Mesenchymal stem cell (in vitro differentiated cells and primary cell): ENCODE data around the gene CD9.
A peak's percentile ranks its signal among the peaks of the same experiment; 100 is the strongest.

Experiments
- DNase-seq: peaks from one replicate; pipeline ENCODE4 v3.0.0-alpha.2; 2013
- H2AFZ ChIP-seq: one replicate; pipeline ENCODE4 v1.6.1; 2013; ENCODE audit warnings: low read depth, mild to moderate bottlenecking, control low read depth, inconsistent platforms, low read length, moderate library complexity
- H2AK5ac ChIP-seq: 2 replicates; pipeline ENCODE4 v1.6.1; 2013; ENCODE audit warnings: low read length, moderate library complexity, mild to moderate bottlenecking, inconsistent platforms; ENCODE audit not compliant: severe bottlenecking
- H2BK120ac ChIP-seq: one replicate; pipeline ENCODE4 v1.6.1; 2013; ENCODE audit warnings: low read depth, mild to moderate bottlenecking, inconsistent platforms, low read length, moderate library complexity
- H2BK12ac ChIP-seq, 2 experiments: one replicate each; pipeline ENCODE4 v1.6.1; 2013; ENCODE audit warnings: inconsistent platforms in 2 of 2, low read length in 2 of 2, mild to moderate bottlenecking in 2 of 2, moderate library complexity in 2 of 2, control low read depth in 1 of 2
- H2BK15ac ChIP-seq: one replicate; pipeline ENCODE4 v1.6.1; 2013; ENCODE audit warnings: mild to moderate bottlenecking, low read depth, inconsistent platforms; ENCODE audit not compliant: poor library complexity, severe bottlenecking
- H2BK5ac ChIP-seq: 2 replicates; pipeline ENCODE4 v1.6.1; 2013; ENCODE audit warnings: low read depth, mild to moderate bottlenecking, low read length, control low read depth, inconsistent platforms; ENCODE audit not compliant: poor library complexity, severe bottlenecking
- H3K14ac ChIP-seq, 2 experiments: one replicate each; pipeline ENCODE4 v1.6.1; 2013; ENCODE audit warnings: inconsistent platforms in 2 of 2, low read length in 2 of 2, control low read depth in 1 of 2, mild to moderate bottlenecking in 1 of 2, moderate library complexity in 1 of 2
- H3K18ac ChIP-seq, 2 experiments: one replicate each; pipeline ENCODE4 v1.6.1; 2013; ENCODE audit warnings: inconsistent platforms in 2 of 2, low read length in 2 of 2, control low read depth in 1 of 2, low read depth in 1 of 2, mild to moderate bottlenecking in 1 of 2
- H3K23ac ChIP-seq, 2 experiments: one replicate each; pipeline ENCODE4 v1.6.1; 2013; ENCODE audit warnings: inconsistent platforms in 2 of 2, low read length in 2 of 2, mild to moderate bottlenecking in 2 of 2, moderate library complexity in 2 of 2, control low read depth in 1 of 2
- H3K27ac ChIP-seq: 2 replicates; pipeline ENCODE4 v1.5.1; 2013; ENCODE audit warnings: mild to moderate bottlenecking, moderate library complexity, low read length, control low read depth, inconsistent platforms; ENCODE audit not compliant: poor library complexity, severe bottlenecking
- H3K27me3 ChIP-seq, 2 experiments: 2 replicates each; pipeline versions ENCODE4 v1.6.1 to v1.7.0; 2013; ENCODE audit warnings: low read length in 2 of 2, mild to moderate bottlenecking in 2 of 2, moderate library complexity in 2 of 2, control low read depth in 1 of 2, inconsistent platforms in 1 of 2; ENCODE audit not compliant: control insufficient read depth in 1 of 2, insufficient read depth in 1 of 2
- H3K36me3 ChIP-seq, 2 experiments: 2 replicates each; pipeline versions ENCODE4 v1.6.1 to v1.7.0; 2013; ENCODE audit warnings: low read length in 2 of 2, control low read depth in 1 of 2, inconsistent platforms in 1 of 2, low read depth in 1 of 2, mild to moderate bottlenecking in 1 of 2; ENCODE audit not compliant: insufficient read depth in 2 of 2, control insufficient read depth in 1 of 2
- H3K4ac ChIP-seq, 2 experiments: one replicate each; pipeline ENCODE4 v1.6.1; 2013; ENCODE audit warnings: inconsistent platforms in 2 of 2, low read length in 2 of 2, mild to moderate bottlenecking in 2 of 2, moderate library complexity in 2 of 2, control low read depth in 1 of 2, low read depth in 1 of 2
- H3K4me1 ChIP-seq: 2 replicates; pipeline ENCODE4 v1.6.1; 2013; ENCODE audit warnings: low read depth, low read length, control low read depth; ENCODE audit not compliant: control insufficient read depth, insufficient read depth
- H3K4me2 ChIP-seq: 2 replicates; pipeline ENCODE4 v1.6.1; 2013; ENCODE audit warnings: low read length, mild to moderate bottlenecking, inconsistent platforms; ENCODE audit not compliant: poor library complexity, severe bottlenecking
- H3K4me3 ChIP-seq, 2 experiments: 2 replicates each; pipeline versions ENCODE4 v1.5.1 to v1.7.0; 2013; ENCODE audit warnings: low read length in 2 of 2, mild to moderate bottlenecking in 2 of 2, control low read depth in 1 of 2, low read depth in 1 of 2; ENCODE audit not compliant: insufficient read depth in 1 of 2
- H3K79me1 ChIP-seq: replicated peaks from 2 replicates; pipeline ENCODE4 v1.6.1; 2013; ENCODE audit warnings: mild to moderate bottlenecking, control low read depth, low read length, inconsistent platforms; ENCODE audit not compliant: poor library complexity, severe bottlenecking
- H3K9ac ChIP-seq: 2 replicates; pipeline ENCODE4 v1.7.0; 2013; ENCODE audit warnings: mild to moderate bottlenecking, low read length, moderate library complexity
- H3K9me3 ChIP-seq: 2 replicates; pipeline ENCODE4 v1.7.0; 2013; ENCODE audit warnings: mild to moderate bottlenecking, low read length; ENCODE audit not compliant: control insufficient read depth
- H4K8ac ChIP-seq: one replicate; pipeline ENCODE4 v1.6.1; 2013; ENCODE audit warnings: inconsistent platforms, mild to moderate bottlenecking, low read length, moderate library complexity
- H4K91ac ChIP-seq: one replicate; pipeline ENCODE4 v1.6.1; 2013; ENCODE audit warnings: mild to moderate bottlenecking, low read length, inconsistent platforms
- WGBS: methylation state at CpG from one replicate; pipeline ENCODE4 v1.1.7; 2013; ENCODE audit warnings: mixed read lengths; 5-methylcytosine and 5-hydroxymethylcytosine counted together

Gene CD9

DNA sequence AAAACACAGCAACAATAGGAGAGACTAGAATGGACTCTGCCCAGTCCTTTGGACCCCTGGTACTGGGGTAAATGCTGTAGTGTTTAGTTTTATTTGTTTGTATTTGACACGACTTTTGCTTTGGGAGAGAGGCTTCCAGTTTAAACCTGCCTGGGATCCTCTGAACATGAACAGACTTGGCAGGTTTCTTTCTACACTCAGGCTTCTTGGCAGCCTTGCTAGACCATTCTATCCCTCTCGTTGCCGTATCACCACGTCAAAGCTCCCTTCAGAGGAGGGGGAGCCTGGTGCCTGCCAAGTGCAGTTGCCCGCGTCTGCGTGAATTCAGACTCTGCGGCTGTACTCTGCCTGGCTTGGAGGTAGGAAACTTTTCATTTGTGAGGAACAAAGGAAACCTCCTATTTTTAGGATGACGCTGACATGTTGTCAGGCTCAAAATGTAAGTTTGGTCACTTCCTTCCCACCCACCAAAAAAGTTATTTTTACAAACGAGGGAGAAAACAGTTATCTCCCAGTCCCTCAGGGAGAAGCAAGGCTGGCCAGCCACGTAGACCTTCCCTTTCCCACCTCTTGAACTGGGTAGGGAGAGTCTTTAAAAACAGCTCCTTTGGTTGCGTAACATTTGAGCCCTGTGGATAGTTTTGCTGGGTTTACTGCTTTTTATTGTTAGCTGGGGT lies 25.9 kb downstream of the CD9 start:
- H3K79me1 ChIP-seq, result peaks cover 6% of the 10 kb centered on the region
- DNase-seq, result no peak
- H3K9ac ChIP-seq, result peak overlapping the region; percentile 87
- H2BK15ac ChIP-seq, result no peak overlapping the region
- peak overlapping the region in 1 of 2 experiments; percentile 66 for H3K4ac ChIP-seq
- no peak overlapping the region for H2BK120ac ChIP-seq
- H3K18ac ChIP-seq, result no peak overlapping the region
- peak overlapping the region; percentile 69 for H4K91ac ChIP-seq
- 87% methylated on average over 11 of the region's 12 CpGs for WGBS
- H3K27me3 ChIP-seq, result no peaks in the 10 kb centered on the region
- H3K4me3 ChIP-seq, result peak overlapping the region in 1 of 2 experiments; percentile 59
- H3K14ac ChIP-seq, result no peak overlapping the region
- no peak overlapping the region for H3K27ac ChIP-seq
- H3K23ac ChIP-seq, result no peak overlapping the region
- H3K9me3 ChIP-seq, result no peaks in the 10 kb centered on the region
- H2AK5ac ChIP-seq, result peak overlapping the region; percentile 35
- H3K4me1 ChIP-seq, result peaks cover 33% of the 10 kb centered on the region
- H2BK5ac ChIP-seq, result no peak overlapping the region
- no peak overlapping the region for H2AFZ ChIP-seq
- H3K36me3 ChIP-seq, result peaks cover 10 to 28% of the 10 kb centered on the region in 2 experiments
- H4K8ac ChIP-seq, result no peak overlapping the region
- H2BK12ac ChIP-seq, result no peak overlapping the region
- no peak overlapping the region for H3K4me2 ChIP-seq

DNA sequence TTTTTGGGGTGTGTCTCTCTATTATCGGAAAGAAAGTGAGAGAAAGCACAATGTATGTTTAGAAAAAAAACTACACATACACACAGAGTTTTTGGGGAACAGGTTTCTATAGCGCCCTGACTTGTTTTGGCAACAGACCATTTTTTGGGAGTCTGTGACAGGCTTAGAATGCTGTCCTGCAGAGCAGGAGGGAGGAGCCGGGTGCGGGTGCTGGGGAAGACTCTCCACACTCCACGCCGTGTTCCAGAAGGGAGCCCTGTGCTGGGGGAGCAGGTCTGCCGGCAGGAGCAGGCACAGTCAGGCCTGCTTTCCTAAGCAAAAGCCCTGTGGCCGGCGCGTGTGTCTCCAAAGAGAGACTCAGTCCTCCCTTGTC lies 26.5 kb downstream of the CD9 start:
- peaks cover 8 to 29% of the 10 kb centered on the region in 2 experiments for H3K36me3 ChIP-seq
- no peak overlapping the region for H4K91ac ChIP-seq
- no peak overlapping the region for H2AK5ac ChIP-seq
- no peaks in the 10 kb centered on the region for H3K27me3 ChIP-seq
- no peak overlapping the region for H4K8ac ChIP-seq
- no peak overlapping the region for H3K27ac ChIP-seq
- peaks cover 6% of the 10 kb centered on the region for H3K79me1 ChIP-seq
- no peak overlapping the region for H2BK5ac ChIP-seq
- H2BK15ac ChIP-seq, result no peak overlapping the region
- no peak overlapping the region for H3K23ac ChIP-seq
- H3K18ac ChIP-seq, result no peak overlapping the region
- DNase-seq, result no peak
- no peak overlapping the region for H2BK120ac ChIP-seq
- peak overlapping the region in 1 of 2 experiments; percentile 59 for H3K4me3 ChIP-seq
- H3K4me1 ChIP-seq, result peaks cover 33% of the 10 kb centered on the region
- 83% methylated on average over 6 of the region's 10 CpGs for WGBS
- no peak overlapping the region for H2AFZ ChIP-seq
- H3K14ac ChIP-seq, result no peak overlapping the region
- no peak overlapping the region for H3K4me2 ChIP-seq
- peak overlapping the region in 1 of 2 experiments; percentile 85 for H2BK12ac ChIP-seq
- no peak overlapping the region for H3K4ac ChIP-seq
- H3K9me3 ChIP-seq, result no peaks in the 10 kb centered on the region
- H3K9ac ChIP-seq, result peak overlapping the region; percentile 87

DNA sequence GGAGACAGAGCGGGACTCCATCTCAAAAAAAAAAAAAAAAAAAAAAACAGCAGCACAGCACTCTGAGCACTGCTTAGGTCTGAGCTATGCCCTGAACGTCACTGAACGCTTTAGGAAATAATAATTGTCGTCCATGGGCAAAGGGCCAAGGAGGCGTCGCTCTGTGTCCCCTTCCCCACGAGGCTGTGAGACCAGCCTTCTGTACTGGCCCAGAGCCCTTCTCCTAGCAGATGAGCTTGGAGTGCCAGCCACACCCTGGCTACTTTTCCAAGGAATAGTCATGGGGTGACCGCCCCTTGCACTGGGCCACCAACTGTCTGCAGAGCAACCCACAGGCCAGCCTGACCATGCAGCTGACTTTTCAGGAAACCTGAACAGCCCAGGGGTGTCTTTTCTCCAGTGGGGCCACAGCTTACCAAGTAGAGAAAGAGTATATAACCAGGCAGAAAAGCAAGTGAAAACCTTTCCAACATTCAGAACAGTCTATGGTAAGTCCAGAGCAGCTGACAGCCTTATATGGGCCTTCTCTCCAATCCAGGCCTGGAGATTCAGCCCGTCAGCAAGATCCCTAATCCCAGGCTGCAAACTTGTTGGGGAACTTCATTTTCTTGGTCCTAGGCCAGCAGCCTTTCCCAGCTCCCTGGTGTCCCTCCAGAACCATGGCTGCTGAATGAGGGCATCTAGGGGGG lies 28.5 kb downstream of the CD9 start:
- H3K4me3 ChIP-seq, result peak overlapping the region in 1 of 2 experiments; percentile 16
- H2BK12ac ChIP-seq, result peak overlapping the region in 1 of 2 experiments; percentile 76
- no peak for DNase-seq
- peak overlapping the region; percentile 47 for H4K8ac ChIP-seq
- H2BK5ac ChIP-seq, result no peak overlapping the region
- H3K4me1 ChIP-seq, result peaks cover 25% of the 10 kb centered on the region
- peaks cover 3% of the 10 kb centered on the region for H3K79me1 ChIP-seq
- no peak overlapping the region for H3K27ac ChIP-seq
- peak overlapping the region; percentile 89 for H3K9ac ChIP-seq
- H4K91ac ChIP-seq, result peak overlapping the region; percentile 89
- H3K4me2 ChIP-seq, result no peak overlapping the region
- no peak overlapping the region for H2BK15ac ChIP-seq
- no peak overlapping the region for H3K14ac ChIP-seq
- no peaks in the 10 kb centered on the region for H3K9me3 ChIP-seq
- peak overlapping the region in 1 of 2 experiments; percentile 32 for H3K4ac ChIP-seq
- H3K27me3 ChIP-seq, result no peaks in the 10 kb centered on the region
- peak overlapping the region; percentile 58 to 86 for H3K18ac ChIP-seq
- WGBS, result 92% methylated on average over 9 of the region's 9 CpGs
- no peak overlapping the region for H2AFZ ChIP-seq
- no peak overlapping the region for H3K23ac ChIP-seq
- peak overlapping the region; percentile 51 for H2BK120ac ChIP-seq
- no peak overlapping the region for H2AK5ac ChIP-seq
- peaks cover 11 to 40% of the 10 kb centered on the region in 2 experiments for H3K36me3 ChIP-seq
